AML-193 (cell line): Measurements from ENCODE around the gene NAP1L4.

Source experiments
- DNase-seq, 2 experiments: peaks; one replicate each; lab custom pipeline; 2025; lab: John Stamatoyannopoulos, UW

NAP1L4 gene

DNA sequence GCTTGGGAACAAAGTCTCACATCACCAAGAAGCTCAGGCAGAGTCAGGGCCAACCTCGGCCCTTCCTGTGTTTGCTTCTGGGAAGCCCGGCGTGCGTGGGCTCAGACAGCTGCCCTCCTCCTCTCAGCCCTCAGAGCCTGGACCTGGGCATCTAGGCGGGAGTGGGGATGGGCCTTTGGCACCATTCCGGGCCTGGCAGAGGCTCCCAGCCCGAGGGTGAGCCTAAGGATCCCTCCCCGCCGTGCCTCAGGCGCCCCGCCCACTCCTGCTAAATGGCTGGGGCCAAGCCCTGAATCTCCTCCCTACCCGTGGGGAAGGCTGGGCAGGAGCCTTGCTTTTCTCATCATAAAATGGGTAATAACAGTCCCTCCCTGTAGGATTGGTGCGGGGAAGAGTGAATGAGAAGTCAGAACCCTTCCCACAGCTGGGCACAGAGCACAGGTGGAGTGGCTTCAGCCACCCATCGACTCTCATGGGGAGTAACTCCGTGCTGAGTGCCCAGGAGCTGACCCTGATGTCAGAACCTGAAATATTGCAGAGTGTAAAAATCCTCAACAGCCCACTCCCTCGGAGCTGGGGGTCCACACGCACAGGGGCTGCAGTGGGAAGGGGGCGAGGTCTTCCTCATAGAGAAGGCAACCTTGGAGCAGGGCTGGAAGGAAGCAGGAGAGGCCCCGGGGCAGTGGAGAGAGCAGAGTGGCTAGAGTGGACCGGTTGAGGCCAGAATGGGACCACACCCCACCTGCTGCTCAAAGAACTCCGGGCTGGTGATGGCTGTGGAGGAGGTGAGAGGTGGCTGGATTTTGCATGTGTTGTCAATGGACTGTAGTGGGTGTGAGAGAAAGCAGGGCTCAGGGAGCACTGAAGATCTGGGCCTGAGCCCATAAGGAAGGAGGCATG lies 87.7 kb downstream of the NAP1L4 start:
- no peak for DNase-seq

DNA sequence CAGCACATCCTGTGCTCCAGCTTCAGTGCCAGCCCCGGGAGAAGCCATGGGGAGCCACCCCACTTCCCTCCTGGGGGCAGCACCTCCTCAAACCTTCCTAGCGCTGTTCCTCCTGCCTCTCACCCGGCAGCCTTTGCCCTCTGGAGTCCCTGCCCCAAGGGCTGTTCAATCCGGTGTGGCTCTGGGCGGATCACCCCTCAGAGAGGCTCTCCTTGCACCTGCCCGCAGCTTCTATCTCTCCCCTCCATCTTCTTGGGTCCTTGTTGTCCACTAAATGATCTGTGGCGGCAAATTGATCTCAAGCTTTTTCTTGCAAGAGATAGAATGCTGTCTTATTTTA lies 88.5 kb downstream of the NAP1L4 start:
- DNase-seq, result no peak

DNA sequence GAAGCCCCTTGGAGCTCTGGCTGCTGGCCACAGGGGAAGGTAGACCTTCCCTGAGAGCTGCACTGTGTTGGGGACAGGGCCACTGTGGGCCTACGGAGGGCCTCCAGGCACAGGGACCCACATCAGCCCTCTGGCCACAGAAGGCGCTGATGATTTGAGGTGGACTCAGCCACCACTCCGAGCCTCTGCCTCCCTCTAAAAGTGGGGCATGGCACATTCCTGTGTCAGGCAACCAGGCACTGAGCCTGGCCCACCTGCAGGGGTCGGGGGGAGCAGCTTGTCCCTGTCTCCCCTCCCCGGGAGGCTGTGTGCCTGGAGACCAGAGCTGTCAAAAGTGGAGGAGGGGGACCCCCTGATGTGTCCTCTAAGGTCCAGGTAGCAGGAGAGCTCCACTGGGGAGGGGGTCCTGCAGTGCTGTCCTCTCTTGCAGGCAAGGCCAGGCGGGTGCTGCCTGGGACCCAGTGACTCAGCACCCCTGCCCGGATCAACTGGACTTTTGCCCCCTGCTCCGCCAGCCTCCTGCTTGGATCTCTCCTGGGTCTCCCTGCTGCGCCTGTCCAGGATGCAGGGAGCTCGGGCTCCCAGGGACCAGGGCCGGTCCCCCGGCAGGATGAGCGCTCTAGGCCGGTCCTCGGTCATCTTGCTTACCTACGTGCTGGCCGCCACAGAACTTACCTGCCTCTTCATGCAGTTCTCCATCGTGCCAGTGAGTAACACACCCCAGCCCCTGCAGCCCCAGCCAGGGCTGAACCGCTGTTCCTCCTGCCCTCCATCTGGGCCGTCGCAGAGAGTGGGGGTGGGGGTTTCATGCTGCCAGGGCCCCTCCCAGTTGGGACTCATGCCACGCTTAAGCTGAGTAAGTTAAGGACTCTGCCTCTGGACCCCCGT lies 89.1 kb downstream of the NAP1L4 start:
- DNase-seq, result no peak

DNA sequence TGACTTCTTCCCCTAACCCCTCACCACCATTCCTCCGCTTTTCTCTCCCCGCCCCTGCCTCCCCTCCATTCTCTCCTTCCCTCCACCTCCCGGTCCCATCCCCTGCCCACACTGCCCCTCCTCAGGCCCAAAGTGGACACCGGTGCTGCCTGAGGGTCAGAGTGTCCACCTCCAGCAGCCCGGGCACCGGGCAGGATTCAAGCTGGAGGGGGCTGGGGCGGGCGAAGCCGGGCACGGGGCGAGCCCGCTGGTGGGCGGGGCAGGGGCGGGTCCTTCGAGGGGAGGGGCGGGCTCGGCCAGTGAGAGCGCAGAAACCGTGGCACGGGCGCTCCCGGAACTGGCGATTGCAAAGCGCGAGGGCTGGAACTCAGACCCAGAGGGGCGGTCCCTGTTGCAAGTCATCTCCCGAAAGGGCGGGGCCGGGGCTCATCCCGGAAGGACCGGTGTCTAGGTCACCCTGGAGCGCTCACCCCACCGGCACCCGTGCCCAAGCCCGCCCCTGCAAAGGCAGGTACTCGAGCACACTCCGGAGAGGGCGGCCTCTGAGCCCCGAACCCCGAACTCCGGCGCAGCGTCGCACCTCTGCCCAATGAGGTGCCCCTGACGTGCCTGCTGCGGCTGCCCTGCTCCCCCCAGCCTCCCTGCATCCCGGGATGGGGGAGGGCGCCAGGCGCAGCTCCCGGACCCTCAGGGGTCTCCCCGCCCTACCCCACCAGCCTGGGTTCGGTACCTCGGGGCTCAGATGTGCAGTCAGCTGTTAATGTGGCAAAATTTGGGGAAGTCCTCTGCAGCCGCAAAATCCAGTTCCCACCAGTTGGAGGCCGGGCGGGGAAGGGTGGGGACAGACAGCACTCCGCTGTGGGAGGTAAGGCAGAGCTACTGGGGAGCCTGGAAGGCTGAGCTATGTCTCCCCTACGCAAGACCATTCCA lies 90.0 kb downstream of the NAP1L4 start:
- peak; percentile 91 to 92 for DNase-seq

DNA sequence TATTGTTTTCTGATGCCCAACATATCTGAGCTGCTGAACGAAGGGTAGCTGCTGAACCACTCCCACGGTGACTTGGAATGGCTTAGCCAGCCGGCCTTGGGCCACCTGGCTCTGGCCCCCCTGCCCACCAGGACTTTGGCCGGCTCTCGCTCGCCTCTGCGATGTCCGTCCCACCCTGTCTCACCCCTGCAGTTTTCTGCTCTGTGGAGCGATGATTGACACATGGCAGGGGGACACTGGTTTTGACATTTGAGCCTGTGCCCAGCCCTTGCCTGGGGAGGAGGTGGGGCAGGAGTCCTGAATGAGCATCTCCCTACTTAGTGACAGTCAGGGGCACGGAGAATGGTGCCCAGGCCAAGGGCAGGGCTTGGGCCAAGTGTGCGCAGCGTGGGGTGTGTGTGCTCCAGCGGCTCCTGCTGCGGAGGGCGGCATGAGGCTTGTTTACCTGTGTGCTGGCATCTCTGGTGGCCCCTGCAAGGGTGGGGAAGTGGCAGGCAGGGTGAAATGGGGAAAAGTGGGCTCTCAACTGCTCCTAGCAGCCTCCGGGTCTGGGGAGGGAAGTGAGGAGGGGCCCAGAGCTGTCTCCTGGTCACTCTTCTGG lies 90.8 kb downstream of the NAP1L4 start:
- no peak for DNase-seq

DNA sequence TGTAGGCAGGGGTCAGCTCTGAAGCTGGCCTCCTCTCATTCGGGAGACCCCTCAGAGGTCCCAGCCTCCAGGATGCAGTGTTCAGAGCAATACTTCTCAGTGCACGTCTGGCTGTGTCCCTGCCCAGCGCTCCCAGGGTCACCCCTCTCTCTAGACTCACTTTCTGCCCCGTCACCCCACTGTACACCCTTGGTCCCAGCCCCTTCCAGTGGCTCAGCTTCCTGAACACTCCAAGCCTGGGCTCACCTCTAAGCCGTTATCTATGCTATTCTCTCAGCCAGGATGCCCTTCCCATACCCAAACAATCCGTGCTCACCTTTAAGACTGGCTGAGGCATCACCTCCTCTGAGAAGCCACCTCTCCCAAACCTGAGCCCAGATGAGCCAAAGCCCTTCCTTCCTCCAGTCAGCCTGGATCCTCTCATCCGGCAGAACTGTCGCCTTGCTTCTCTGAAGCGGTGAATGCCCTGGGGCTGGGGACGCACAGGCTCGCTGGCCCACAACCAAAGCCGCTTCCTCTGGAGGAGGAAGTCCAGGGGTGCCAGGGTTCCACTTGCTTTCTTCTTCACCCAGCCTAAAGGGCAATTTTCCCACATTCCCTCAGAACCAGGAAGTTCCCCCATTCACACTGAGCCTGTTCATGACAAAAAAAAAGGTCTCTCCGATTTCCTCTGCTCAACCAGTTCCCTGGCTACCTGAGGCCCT lies 92.9 kb downstream of the NAP1L4 start:
- DNase-seq, result peak; percentile 81 to 87

DNA sequence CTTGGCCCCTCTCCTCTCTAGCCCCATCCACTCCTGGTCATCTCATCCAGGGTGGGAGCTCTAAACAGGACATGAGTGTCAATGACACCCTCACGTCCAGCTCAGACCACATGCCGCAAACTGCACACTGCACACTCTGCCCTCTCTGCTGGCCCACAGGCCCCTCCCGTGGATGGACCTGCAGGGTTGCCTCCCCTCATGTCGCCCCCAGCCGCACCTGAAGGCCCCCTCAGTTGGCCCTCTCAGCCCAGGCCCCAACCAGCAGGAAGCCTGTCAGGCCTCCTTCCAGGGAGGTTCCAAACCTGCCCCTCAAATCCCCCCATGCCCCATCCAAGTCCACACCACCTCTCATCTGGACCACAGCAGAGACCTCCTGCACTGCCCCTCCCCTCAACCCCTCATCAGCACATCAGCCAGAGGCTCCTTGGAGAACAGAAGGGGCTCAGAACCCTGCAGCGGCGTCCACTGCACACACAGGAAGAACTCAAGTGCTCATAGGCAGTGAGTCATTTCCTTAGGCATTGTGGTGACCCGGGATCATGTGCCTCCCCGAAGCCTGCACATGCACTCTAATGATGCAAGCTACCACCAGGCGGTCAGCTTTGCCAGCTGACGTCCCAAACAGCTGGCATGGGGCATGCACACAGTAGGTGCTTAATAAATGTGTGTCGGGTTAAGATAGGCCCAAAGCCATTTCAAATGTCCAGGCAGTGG lies 93.6 kb downstream of the NAP1L4 start:
- DNase-seq, result peak; percentile 68 to 87

DNA sequence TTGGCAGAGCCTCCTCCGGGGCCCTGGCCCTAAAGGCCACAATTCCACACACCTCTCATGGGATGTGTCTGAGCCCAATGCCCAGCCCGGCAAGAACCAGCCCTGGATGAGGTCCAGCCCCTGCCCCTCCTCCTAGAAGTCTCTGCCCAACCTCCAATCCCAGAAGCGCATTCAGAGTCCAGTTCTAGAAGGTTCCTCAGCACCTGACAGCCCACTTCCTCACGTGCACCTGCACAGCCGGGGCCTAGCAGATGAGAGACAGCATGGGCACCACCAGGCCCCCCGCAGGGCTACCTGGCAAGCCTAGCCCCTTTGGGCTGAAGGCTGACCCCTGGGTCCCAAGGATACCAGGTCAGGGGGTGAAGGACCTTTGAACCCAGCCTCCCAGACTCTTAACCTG lies 95.1 kb downstream of the NAP1L4 start:
- no peak for DNase-seq

DNA sequence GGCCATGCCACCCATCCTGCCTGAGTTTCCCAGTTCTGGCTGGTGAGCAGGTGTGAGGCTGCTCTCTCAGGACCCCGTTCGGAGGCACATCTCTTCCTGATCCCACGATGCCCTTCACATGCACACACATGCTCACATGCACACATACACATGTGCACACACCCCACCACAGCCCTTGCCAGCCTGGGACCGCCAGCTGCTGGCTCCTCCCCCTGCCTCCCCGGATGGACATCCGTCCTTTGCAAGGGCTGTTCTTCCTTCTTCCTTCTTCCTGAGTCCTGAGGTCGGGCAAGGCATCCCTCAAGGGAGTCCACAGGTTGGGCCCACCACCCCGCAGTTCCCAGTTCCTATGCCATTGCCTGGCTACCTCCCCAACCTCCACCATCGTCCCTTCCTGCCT lies 96.1 kb downstream of the NAP1L4 start:
- DNase-seq, result no peak
